Skeletal muscle cell (primary cell): Measurements from ENCODE around the gene FAM90A26.
"Not testable (repeated sequence)": the region's sequence is repeated elsewhere in the genome, so short reads cannot be mapped to it uniquely, and the experiment has no call there.

Experiments used
- DNase-seq: peaks from one replicate; pipeline ENCODE4 v3.0.0-alpha.2; 2010; ENCODE audit warnings: low read depth
- H3K4me3 ChIP-seq: 2 replicates; pipeline ENCODE4 v1.5.1; 2011; ENCODE audit warnings: low read depth, mild to moderate bottlenecking, control low read depth, low read length, moderate library complexity

The FAM90A26 gene

GRCh38 chr4:9155101-9155886 lies 14.9 kb upstream of the FAM90A26 start:
- not testable (repeated sequence) for DNase-seq, H3K4me3 ChIP-seq

- not testable (repeated sequence) for DNase-seq, H3K4me3 ChIP-seq
Observed at GRCh38 chr4:9158392-9158791, 11.8 kb upstream of the FAM90A26 start.

GRCh38 chr4:9160046-9160445 lies 10.2 kb upstream of the FAM90A26 start:
- DNase-seq, result not testable (repeated sequence)

GRCh38 chr4:9165990-9166389 lies 4.2 kb upstream of the FAM90A26 start:
- not testable (repeated sequence) for H3K4me3 ChIP-seq, DNase-seq

More at GRCh38 chr4:9160046-9160445, 10.2 kb upstream of the FAM90A26 start:
- not testable (repeated sequence) for H3K4me3 ChIP-seq

- DNase-seq, H3K4me3 ChIP-seq: not testable (repeated sequence)
Observed at GRCh38 chr4:9210357-9210756, 40.1 kb downstream of the FAM90A26 start, which contains the start of gene USP17L10. USP17L10 (plus strand) TSS chr4:9210657; CDS start chr4:9210657, 0 bp downstream.

GRCh38 chr4:9214701-9215100 lies 44.5 kb downstream of the FAM90A26 start:
- not testable (repeated sequence) for H3K4me3 ChIP-seq, DNase-seq

- not testable (repeated sequence) for H3K4me3 ChIP-seq, DNase-seq
Observed at GRCh38 chr4:9215105-9215504, 44.9 kb downstream of the FAM90A26 start, which contains the start of gene USP17L11. USP17L11 (plus strand) TSS chr4:9215405; CDS start chr4:9215405, 0 bp downstream.

GRCh38 chr4:9219852-9220251 lies 49.6 kb downstream of the FAM90A26 start, which contains the start of gene USP17L12:
USP17L12 (plus strand) TSS chr4:9220152; CDS start chr4:9220152, 0 bp downstream.
- H3K4me3 ChIP-seq, DNase-seq: not testable (repeated sequence)

- DNase-seq, H3K4me3 ChIP-seq: not testable (repeated sequence)
Observed at GRCh38 chr4:9224596-9224995, 54.4 kb downstream of the FAM90A26 start, which contains the start of gene USP17L13. USP17L13 (plus strand) TSS chr4:9224896; CDS start chr4:9224896, 0 bp downstream.
